ENCODE results near the gene TSPO. TPM values are rescaled to one million over a fixed set of nuclear protein-coding genes. Genes with fewer than 3 reads are reported as not detected.

Gene TSPO
- total RNA-seq = 359 and 510 TPM in 2 replicates

GRCh38 chr22:43151251-43152002, at the start of gene TSPO:
TSS of gene TSPO (plus strand) at chr22:43151559. CDS start at chr22:43159239, 7,680 bp downstream.

GRCh38 chr22:43110444-43110926, 40.9 kb upstream of the TSPO start, which contains the start of gene BIK:
TSS of gene BIK (plus strand) at chr22:43110750. CDS start at chr22:43124023, 13,273 bp downstream.

GRCh38 chr22:43142880-43143562, 8.3 kb upstream of the TSPO start, which contains the start of gene MCAT:
TSS of gene MCAT (minus strand) at chr22:43143398. CDS start at chr22:43143348, 50 bp downstream.

GRCh38 chr22:43186272-43187170, 35.2 kb downstream of the TSPO start, which contains the start of gene TTLL12:
TSS of gene TTLL12 (minus strand) at chr22:43187134. CDS start at chr22:43187069, 65 bp downstream.

Other genes with a start within 250 kb of the TSPO start
- 51.3 and 60.3 TPM in 2 replicates for gene PACSIN2, start 136.4 kb upstream of the TSPO start, total RNA-seq
- 10.0 and 12.7 TPM in 2 replicates for gene TTLL1, start 62.2 kb upstream of the TSPO start, total RNA-seq
- gene BIK, start 40.8 kb upstream of the TSPO start, total RNA-seq = 1.1 and 1.3 TPM in 2 replicates
- gene MCAT, start 8.2 kb upstream of the TSPO start, total RNA-seq = 16.9 and 18.2 TPM in 2 replicates
- gene TTLL12, start 35.6 kb downstream of the TSPO start, total RNA-seq = 28.3 and 32.2 TPM in 2 replicates
- under 0.01 TPM in 1 of 2 replicates, not detected in the other for gene SCUBE1, start 191.8 kb downstream of the TSPO start, total RNA-seq